K562 (cell line): ENCODE results near the gene SNRPB. TPM values are rescaled to one million over a fixed set of nuclear protein-coding genes. Genes with fewer than 3 reads are reported as not detected.

ENCODE experiments used
- CBFB ChIP-seq: sonication (generic); formaldehyde crosslinking; IDR thresholded peaks from 2 replicates; pipeline ENCODE4 v1.4.0; 2020; ENCODE audit warnings: mild to moderate bottlenecking, missing genetic modification reagents
- COPS2 ChIP-seq: fragments of 450-650 bp; conservative IDR thresholded peaks from 2 replicates; pipeline ENCODE4 v1.6.1; 2016; ENCODE audit warnings: mild to moderate bottlenecking, moderate library complexity
- CREB5 ChIP-seq: fragments of 250-450 bp; sonication (Bioruptor Pico); IDR thresholded peaks from 2 replicates; pipeline ENCODE4 v1.5.0; 2020; ENCODE audit warnings: mild to moderate bottlenecking
- MTA1 ChIP-seq: fragments of 450-650 bp; IDR thresholded peaks from 2 replicates; pipeline ENCODE4 v1.6.1; 2017; ENCODE audit warnings: borderline replicate concordance
- MTA3 ChIP-seq: fragments of 450-650 bp; formaldehyde crosslinking; IDR thresholded peaks from 2 replicates; pipeline ENCODE4 v1.6.1; 2017; ENCODE audit warnings: mild to moderate bottlenecking, borderline replicate concordance
- PHF8 ChIP-seq: fragments of 200-600 bp; sonication (generic); IDR thresholded peaks from 2 replicates; pipeline ENCODE4 v1.6.1; 2012; ENCODE audit warnings: mixed run types, mild to moderate bottlenecking, inconsistent platforms, low read length, moderate library complexity, borderline replicate concordance
- TEAD4 ChIP-seq, 2 experiments: sonication (generic) in 1 of 2; formaldehyde crosslinking in 1 of 2; IDR thresholded peaks; 2 replicates each; pipeline versions ENCODE4 v1.6.1 to v1.8.0; 2012 to 2022; ENCODE audit warnings: borderline replicate concordance in 1 of 2, inconsistent platforms in 1 of 2, low read length in 1 of 2, mild to moderate bottlenecking in 1 of 2, missing genetic modification reagents in 1 of 2
- TFE3 ChIP-seq: fragments of 450-650 bp; formaldehyde crosslinking; IDR thresholded peaks from 2 replicates; pipeline ENCODE4 v1.4.0; 2020; ENCODE audit warnings: mild to moderate bottlenecking, mixed read lengths
- THRA ChIP-seq: fragments of 450-650 bp; IDR thresholded peaks from 2 replicates; pipeline ENCODE4 v1.6.1; 2017; ENCODE audit warnings: mild to moderate bottlenecking, moderate library complexity
- ZNF76 ChIP-seq: fragments of 250-450 bp; sonication (Bioruptor Pico); IDR thresholded peaks from 2 replicates; pipeline ENCODE4 v1.4.0; 2020; ENCODE audit warnings: mild to moderate bottlenecking, moderate library complexity, borderline replicate concordance
- polyA plus RNA-seq, 8 experiments: library from polyadenylated mRNA; depleted of rRNA in 4 of 8; stranded (reverse) in 5 of 8; unstranded in 3 of 8; fragments of >200 nt; fragmentation: Nextera tagmentation in 2 of 8; fragmentation: Illumina TruSeq in 1 of 8; extraction: Ambion mirVana in 2 of 8; extraction: Trizol in 1 of 8; gene quantifications; 2 replicates each; pipeline versions ENCODE4 v1.2.1 to v1.2.3, GENCODE V29; 2011 to 2014; ENCODE audit warnings: inconsistent platforms in 1 of 8, missing spikeins in 1 of 8
- total RNA-seq, 7 experiments: library from RNA; depleted of rRNA in 6 of 7; stranded (reverse); fragments of >200 nt in 6 of 7; fragmentation: Illumina TruSeq in 2 of 7; extraction: Trizol in 2 of 7; gene quantifications; 2 replicates each; pipeline versions ENCODE4 v1.2.1 to v1.2.3, GENCODE V29; 2011 to 2021; ENCODE audit warnings: low replicate concordance in 1 of 7
- TF ChIP-seq, protein P1 (sequence below), 2 experiments: IDR thresholded peaks in 1 of 2; conservative IDR thresholded peaks in 1 of 2; 2 replicates each; pipeline ENCODE4 v1.6.1; 2016; ENCODE audit warnings: low read depth in 2 of 2, mild to moderate bottlenecking in 1 of 2, missing compliant biosample characterization in 1 of 2, missing genetic modification characterization in 1 of 2, moderate library complexity in 1 of 2
- TF ChIP-seq, protein P2 (sequence below): IDR thresholded peaks from 2 replicates; pipeline ENCODE4 v1.6.1; 2011; ENCODE audit not compliant: insufficient read length; ENCODE audit errors: extremely low read depth

Gene SNRPB
- total and polyA plus RNA-seq, 9 of the 15 experiments (the other 6 are each of a cell fraction or from before 2014, with no cell fraction given), result 13.1 to 615 (median 266) TPM

DNA sequence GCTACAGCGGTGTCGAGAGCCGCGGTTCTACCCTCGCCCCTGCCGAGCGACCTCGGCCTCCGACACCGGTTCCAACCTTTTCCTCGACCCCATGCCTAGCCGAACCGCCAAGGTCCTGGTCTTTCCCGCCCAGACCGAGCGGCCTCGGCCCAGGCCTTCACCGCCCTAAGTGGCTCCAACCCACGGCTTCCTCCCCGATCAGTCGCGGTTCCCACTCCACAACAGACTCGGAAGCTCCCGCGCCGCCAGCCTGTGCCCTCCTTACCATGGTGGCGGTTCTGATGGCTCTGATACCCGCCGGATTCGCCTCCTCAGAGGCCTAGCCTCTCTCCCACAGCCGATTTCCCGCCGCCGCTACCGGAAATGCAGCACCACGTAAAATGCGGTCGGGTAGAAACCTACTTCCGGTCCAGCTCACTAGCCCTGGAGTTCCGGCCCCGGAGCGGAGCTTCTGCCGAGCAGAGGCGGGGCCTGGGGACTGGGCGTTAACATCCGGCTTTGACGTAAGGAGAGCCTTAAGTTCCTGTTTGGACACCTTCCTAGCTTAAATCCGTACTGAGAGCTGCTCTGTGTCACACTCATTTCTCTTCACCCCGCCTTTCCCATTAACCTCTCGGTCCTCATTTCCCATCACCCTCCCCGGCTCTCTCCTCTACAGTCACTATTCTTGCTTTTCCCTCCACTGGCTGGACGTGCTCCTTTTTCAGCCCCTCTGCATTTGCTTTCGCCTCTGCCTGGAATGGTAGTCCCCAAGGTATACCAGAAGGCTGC lies at the start of gene SNRPB (continued):
- TF ChIP-seq, protein P1, sequence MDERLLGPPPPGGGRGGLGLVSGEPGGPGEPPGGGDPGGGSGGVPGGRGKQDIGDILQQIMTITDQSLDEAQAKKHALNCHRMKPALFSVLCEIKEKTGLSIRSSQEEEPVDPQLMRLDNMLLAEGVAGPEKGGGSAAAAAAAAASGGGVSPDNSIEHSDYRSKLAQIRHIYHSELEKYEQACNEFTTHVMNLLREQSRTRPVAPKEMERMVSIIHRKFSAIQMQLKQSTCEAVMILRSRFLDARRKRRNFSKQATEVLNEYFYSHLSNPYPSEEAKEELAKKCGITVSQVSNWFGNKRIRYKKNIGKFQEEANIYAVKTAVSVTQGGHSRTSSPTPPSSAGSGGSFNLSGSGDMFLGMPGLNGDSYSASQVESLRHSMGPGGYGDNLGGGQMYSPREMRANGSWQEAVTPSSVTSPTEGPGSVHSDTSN (CRISPR knock-in tag; IDR thresholded peaks at IDR 0.05; ENCODE audit: low read depth), result no peak
- TF ChIP-seq, protein P1 (tag; conservative IDR thresholded peaks at IDR 0.05; ENCODE audit: low read depth), result no peak
- TF ChIP-seq CBFB (peak; percentile 82), THRA (no peak), MTA3 (peak; percentile 84), COPS2 (no peak), ZNF76 (CRISPR knock-in tag) (no peak; the same call in 1 of the 2 replicates), MTA1 (no peak), CREB5 (CRISPR knock-in tag) (no peak), TFE3 (CRISPR knock-in tag) (no peak), PHF8 (peak; percentile 99), TEAD4 (IDR thresholded peaks at IDR 0.05; ENCODE audit: low read length) (no peak), TEAD4 (CRISPR knock-in tag; IDR thresholded peaks at IDR 0.05; ENCODE audit: borderline replicate concordance) (no peak)
- TF ChIP-seq, protein P2, sequence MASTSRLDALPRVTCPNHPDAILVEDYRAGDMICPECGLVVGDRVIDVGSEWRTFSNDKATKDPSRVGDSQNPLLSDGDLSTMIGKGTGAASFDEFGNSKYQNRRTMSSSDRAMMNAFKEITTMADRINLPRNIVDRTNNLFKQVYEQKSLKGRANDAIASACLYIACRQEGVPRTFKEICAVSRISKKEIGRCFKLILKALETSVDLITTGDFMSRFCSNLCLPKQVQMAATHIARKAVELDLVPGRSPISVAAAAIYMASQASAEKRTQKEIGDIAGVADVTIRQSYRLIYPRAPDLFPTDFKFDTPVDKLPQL, result peak; percentile 62
